ENCODE results near the gene TPD52L2.

DNA sequence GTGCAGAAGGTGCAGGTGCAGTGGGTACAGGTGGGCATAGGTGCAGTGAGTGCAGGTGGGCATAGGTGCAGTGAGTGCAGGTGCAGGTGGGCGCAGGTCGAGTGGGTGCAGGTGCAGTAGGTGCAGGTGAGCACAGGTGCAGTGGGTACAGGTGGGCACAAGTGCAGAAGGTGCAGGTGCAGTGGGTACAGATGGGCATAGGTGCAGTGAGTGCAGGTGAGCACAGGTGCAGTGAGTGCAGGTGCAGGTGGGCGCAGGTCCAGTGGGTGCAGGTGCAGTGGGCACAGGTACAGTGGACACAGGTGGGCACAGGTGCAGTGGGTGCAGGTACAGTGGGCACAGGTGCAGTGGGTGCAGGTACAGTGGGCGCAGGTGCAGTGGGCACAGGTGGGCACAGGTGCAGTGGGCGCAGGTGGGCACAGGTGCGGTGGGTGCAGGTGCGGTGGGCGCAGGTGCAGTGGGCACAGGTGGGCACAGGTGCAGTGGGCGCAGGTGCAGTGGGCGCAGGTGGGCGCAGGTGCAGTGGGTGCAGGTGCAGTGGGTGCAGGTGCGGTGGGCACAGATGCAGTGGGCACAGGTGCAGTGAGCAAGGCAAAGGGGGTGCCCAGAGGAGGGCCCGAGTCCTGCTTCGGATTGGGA lies 49.3 kb upstream of the TPD52L2 start:
- TF ChIP-seq POLR2A (IDR thresholded peaks at IDR 0.05) (no peak), EP300 (IDR thresholded peaks at IDR 0.05) (no peak), POLR2AphosphoS5 (IDR thresholded peaks at IDR 0.05) (no peak)
- TF ChIP-seq, protein P1, sequence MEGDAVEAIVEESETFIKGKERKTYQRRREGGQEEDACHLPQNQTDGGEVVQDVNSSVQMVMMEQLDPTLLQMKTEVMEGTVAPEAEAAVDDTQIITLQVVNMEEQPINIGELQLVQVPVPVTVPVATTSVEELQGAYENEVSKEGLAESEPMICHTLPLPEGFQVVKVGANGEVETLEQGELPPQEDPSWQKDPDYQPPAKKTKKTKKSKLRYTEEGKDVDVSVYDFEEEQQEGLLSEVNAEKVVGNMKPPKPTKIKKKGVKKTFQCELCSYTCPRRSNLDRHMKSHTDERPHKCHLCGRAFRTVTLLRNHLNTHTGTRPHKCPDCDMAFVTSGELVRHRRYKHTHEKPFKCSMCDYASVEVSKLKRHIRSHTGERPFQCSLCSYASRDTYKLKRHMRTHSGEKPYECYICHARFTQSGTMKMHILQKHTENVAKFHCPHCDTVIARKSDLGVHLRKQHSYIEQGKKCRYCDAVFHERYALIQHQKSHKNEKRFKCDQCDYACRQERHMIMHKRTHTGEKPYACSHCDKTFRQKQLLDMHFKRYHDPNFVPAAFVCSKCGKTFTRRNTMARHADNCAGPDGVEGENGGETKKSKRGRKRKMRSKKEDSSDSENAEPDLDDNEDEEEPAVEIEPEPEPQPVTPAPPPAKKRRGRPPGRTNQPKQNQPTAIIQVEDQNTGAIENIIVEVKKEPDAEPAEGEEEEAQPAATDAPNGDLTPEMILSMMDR (IDR thresholded peaks at IDR 0.05), result no peak
